HEK293 (cell line): Measurements from ENCODE around the gene COL6A2.

Source experiments
- CTCF ChIA-PET: fragments of 350-600 bp; formaldehyde crosslinking; extraction: SDS; loops from one replicate; lab custom pipeline; 2021; ENCODE audit warnings: antibody characterized with exemption; lab: Yijun Ruan, JAX
- POLR2A ChIA-PET: fragments of 300-600 bp; formaldehyde crosslinking; extraction: SDS; loops from one replicate; lab custom pipeline; 2020; ENCODE audit warnings: antibody characterized with exemption, inconsistent platforms; lab: Yijun Ruan, JAX
- H3K27ac ChIP-seq: fragments of 200-500 bp; sonication (Bioruptor generic); 2 replicates; pipeline ENCODE4 v1.5.1; 2014; ENCODE audit warnings: low read depth, low read length, control low read depth, inconsistent platforms; ENCODE audit errors: extremely low read depth
- H3K36me3 ChIP-seq, 2 experiments: fragments of 200-500 bp in 1 of 2; sonication (Bioruptor generic) in 1 of 2; 1 replicate in 1 of 2; 2 replicates in 1 of 2; pipeline ENCODE4 v1.5.1; 2014 to 2017; ENCODE audit warnings: inconsistent platforms in 2 of 2, low read length in 2 of 2; ENCODE audit not compliant: control insufficient read depth in 2 of 2, insufficient read depth in 1 of 2
- H3K4me1 ChIP-seq: fragments of 200-500 bp; sonication (Bioruptor generic); 2 replicates; pipeline ENCODE4 v1.5.1; 2014; ENCODE audit warnings: mild to moderate bottlenecking, low read length, inconsistent platforms; ENCODE audit not compliant: control insufficient read depth, insufficient read depth
- H3K4me3 ChIP-seq: 2 replicates; pipeline ENCODE4 v1.5.1; 2011; ENCODE audit warnings: low read depth, mild to moderate bottlenecking, control low read depth, low read length, moderate library complexity
- H3K9me3 ChIP-seq: fragments of 200-500 bp; sonication (Bioruptor generic); 2 replicates; pipeline ENCODE4 v1.5.1; 2014; ENCODE audit warnings: low read depth, low read length, inconsistent platforms; ENCODE audit not compliant: control insufficient read depth, insufficient read depth
- ATF2 ChIP-seq: fragments of 450-650 bp; formaldehyde crosslinking; IDR thresholded peaks from 2 replicates; pipeline ENCODE4 v1.5.1; 2016; ENCODE audit warnings: missing biosample characterization, missing genetic modification characterization, low read depth
- GLIS2 ChIP-seq: fragments of 450-650 bp; formaldehyde crosslinking; IDR thresholded peaks from 2 replicates; pipeline ENCODE4 v1.5.1; 2016; ENCODE audit warnings: missing biosample characterization, missing genetic modification characterization
- MYNN ChIP-seq: fragments of 450-650 bp; formaldehyde crosslinking; IDR thresholded peaks from 2 replicates; pipeline ENCODE4 v1.5.1; 2016; ENCODE audit warnings: missing biosample characterization, missing genetic modification characterization, borderline replicate concordance
- PRDM4 ChIP-seq: fragments of 450-650 bp; formaldehyde crosslinking; IDR thresholded peaks from 2 replicates; pipeline ENCODE4 v1.5.1; 2017; ENCODE audit warnings: missing biosample characterization, missing genetic modification characterization
- SETDB1 ChIP-seq: IDR thresholded peaks from one replicate; pipeline ENCODE4 v1.6.1; 2017; ENCODE audit warnings: mild to moderate bottlenecking, low read length, moderate library complexity, mixed read lengths; ENCODE audit not compliant: insufficient read length
- YY1 ChIP-seq: fragments of 450-650 bp; formaldehyde crosslinking; IDR thresholded peaks from 2 replicates; pipeline ENCODE4 v1.5.1; 2018; ENCODE audit warnings: missing biosample characterization, missing genetic modification characterization
- ZBTB7A ChIP-seq: fragments of 450-650 bp; formaldehyde crosslinking; IDR thresholded peaks from 2 replicates; pipeline ENCODE4 v1.5.1; 2016; ENCODE audit warnings: low read depth, missing biosample characterization, missing genetic modification characterization
- ZFP3 ChIP-seq: fragments of 450-650 bp; formaldehyde crosslinking; IDR thresholded peaks from 2 replicates; pipeline ENCODE4 v1.5.1; 2016; ENCODE audit warnings: low read depth, missing biosample characterization, missing genetic modification characterization
- ZNF155 ChIP-seq: fragments of 450-650 bp; formaldehyde crosslinking; IDR thresholded peaks from 2 replicates; pipeline ENCODE4 v1.5.1; 2016; ENCODE audit warnings: missing biosample characterization, missing genetic modification characterization
- ZNF239 ChIP-seq: fragments of 450-650 bp; formaldehyde crosslinking; IDR thresholded peaks from 2 replicates; pipeline ENCODE4 v1.5.1; 2016; ENCODE audit warnings: missing biosample characterization, missing genetic modification characterization
- ZNF549 ChIP-seq: fragments of 450-650 bp; IDR thresholded peaks from 2 replicates; pipeline ENCODE4 v1.5.1; 2018; ENCODE audit warnings: missing biosample characterization, missing genetic modification characterization, mild to moderate bottlenecking, inconsistent platforms, moderate library complexity
- ZNF610 ChIP-seq: fragments of 450-650 bp; formaldehyde crosslinking; IDR thresholded peaks from 2 replicates; pipeline ENCODE4 v1.5.1; 2016; ENCODE audit warnings: missing biosample characterization, missing genetic modification characterization, borderline replicate concordance
- ZNF776 ChIP-seq: fragments of 450-650 bp; formaldehyde crosslinking; IDR thresholded peaks from 2 replicates; pipeline ENCODE4 v1.5.0; 2017; ENCODE audit warnings: missing biosample characterization, missing genetic modification characterization, borderline replicate concordance
- TF ChIP-seq, protein P1 (sequence below): fragments of 450-650 bp; formaldehyde crosslinking; IDR thresholded peaks from 2 replicates; pipeline ENCODE4 v1.5.0; 2017; ENCODE audit warnings: missing biosample characterization, missing genetic modification characterization, borderline replicate concordance
- TF ChIP-seq, protein P2 (sequence below): fragments of 450-650 bp; formaldehyde crosslinking; IDR thresholded peaks from 2 replicates; pipeline ENCODE4 v1.5.1; 2016; ENCODE audit warnings: missing biosample characterization, missing genetic modification characterization
- TF ChIP-seq, protein P3 (sequence below): fragments of 450-650 bp; formaldehyde crosslinking; IDR thresholded peaks from 2 replicates; pipeline ENCODE4 v1.5.1; 2016; ENCODE audit warnings: missing biosample characterization, missing genetic modification characterization, borderline replicate concordance

The COL6A2 gene

GRCh38 chr21:46153247-46154154, 55.6 kb downstream of the COL6A2 start (continued):
- no peak for TF ChIP-seq ZNF776 (tag by site-specific recombination)
- TF ChIP-seq, all 188 proteins: peak for 15

DNA sequence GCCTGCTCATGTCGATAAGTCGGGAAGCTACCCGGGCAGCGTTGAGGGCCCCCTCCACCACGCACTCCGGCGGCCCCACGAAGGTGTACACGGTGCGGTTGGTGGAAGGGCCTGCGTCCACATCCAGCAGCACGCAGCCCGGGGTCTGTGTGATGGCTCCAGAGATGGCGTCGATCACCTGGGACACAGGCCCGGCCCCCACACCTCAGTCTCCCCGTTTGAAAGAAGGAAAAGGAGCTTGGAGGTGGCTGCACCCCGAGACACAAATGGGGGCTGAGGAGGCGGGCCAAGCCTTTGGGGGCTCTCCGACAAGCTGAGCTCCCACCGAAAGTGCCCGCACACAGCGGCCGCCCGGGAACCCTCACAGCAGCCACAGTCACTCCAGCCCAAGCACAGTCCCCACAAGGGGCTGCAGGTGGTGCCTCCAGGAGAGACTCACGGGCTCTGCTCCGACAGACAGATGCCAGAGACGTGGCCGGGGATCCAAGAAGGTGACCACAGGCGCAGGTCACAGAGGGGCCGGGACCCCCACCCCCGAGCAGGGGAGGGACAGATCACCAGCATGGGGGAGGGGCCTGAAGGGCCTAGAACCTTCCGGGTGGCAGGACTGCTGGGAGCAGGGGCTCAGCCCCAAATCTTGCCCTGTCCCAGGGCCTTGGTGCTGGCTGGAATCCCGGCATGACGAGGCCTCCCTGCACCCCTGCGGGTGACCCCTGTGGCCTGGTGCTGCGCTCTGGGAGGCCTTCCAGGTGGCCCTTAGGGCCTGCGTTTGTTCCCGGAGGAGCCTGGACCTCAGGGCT, 56.4 kb downstream of the COL6A2 start:
- ChIA-PET CTCF (interaction anchor here (0.6 to 2.1 kb wide), 8 partner anchors 11 to 181 kb away, joined by 3 to 39 read pairs (median 6); no protein-coding TSS in a partner anchor), POLR2A (no interaction called here)
- H3K4me1 ChIP-seq, result no peaks in the 10 kb centered on the region
- H3K4me3 ChIP-seq, result no peak overlapping the region
- TF ChIP-seq ZBTB7A (tag by site-specific recombination) (0 out of 2 replicates have a peak, but pooled peaks have one; percentile 31), ZNF549 (tag by site-specific recombination) (no peak), YY1 (tag by site-specific recombination) (no peak), GLIS2 (tag by site-specific recombination) (peak; percentile 42)
- TF ChIP-seq, protein P1, sequence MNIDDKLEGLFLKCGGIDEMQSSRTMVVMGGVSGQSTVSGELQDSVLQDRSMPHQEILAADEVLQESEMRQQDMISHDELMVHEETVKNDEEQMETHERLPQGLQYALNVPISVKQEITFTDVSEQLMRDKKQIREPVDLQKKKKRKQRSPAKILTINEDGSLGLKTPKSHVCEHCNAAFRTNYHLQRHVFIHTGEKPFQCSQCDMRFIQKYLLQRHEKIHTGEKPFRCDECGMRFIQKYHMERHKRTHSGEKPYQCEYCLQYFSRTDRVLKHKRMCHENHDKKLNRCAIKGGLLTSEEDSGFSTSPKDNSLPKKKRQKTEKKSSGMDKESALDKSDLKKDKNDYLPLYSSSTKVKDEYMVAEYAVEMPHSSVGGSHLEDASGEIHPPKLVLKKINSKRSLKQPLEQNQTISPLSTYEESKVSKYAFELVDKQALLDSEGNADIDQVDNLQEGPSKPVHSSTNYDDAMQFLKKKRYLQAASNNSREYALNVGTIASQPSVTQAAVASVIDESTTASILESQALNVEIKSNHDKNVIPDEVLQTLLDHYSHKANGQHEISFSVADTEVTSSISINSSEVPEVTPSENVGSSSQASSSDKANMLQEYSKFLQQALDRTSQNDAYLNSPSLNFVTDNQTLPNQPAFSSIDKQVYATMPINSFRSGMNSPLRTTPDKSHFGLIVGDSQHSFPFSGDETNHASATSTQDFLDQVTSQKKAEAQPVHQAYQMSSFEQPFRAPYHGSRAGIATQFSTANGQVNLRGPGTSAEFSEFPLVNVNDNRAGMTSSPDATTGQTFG (tag by site-specific recombination), result no peak
- no peaks in the 10 kb centered on the region for H3K9me3 ChIP-seq
- H3K27ac ChIP-seq, result no peak overlapping the region
- no peaks in the 10 kb centered on the region for H3K36me3 ChIP-seq

GRCh38 chr21:46154955-46155513, 57.1 kb downstream of the COL6A2 start:
- POLR2A ChIA-PET, result no interaction called here
- CTCF ChIA-PET, result interaction anchor here (0.6 kb wide), 1 partner anchor 293 kb away, joined by 4 read pairs; no protein-coding TSS in a partner anchor
- no peaks in the 10 kb centered on the region for H3K9me3 ChIP-seq
- no peaks in the 10 kb centered on the region for H3K4me1 ChIP-seq
- H3K36me3 ChIP-seq, result no peaks in the 10 kb centered on the region
- no peak overlapping the region for H3K27ac ChIP-seq
- no peak overlapping the region for H3K4me3 ChIP-seq
- TF ChIP-seq ATF2 (tag by site-specific recombination) (no peak), ZNF155 (no peak), ZNF610 (tag by site-specific recombination) (no peak), ZNF239 (tag by site-specific recombination) (no peak), MYNN (tag by site-specific recombination) (no peak), SETDB1 (no peak), PRDM4 (tag by site-specific recombination) (no peak), ZFP3 (no peak)
- TF ChIP-seq, protein P2, sequence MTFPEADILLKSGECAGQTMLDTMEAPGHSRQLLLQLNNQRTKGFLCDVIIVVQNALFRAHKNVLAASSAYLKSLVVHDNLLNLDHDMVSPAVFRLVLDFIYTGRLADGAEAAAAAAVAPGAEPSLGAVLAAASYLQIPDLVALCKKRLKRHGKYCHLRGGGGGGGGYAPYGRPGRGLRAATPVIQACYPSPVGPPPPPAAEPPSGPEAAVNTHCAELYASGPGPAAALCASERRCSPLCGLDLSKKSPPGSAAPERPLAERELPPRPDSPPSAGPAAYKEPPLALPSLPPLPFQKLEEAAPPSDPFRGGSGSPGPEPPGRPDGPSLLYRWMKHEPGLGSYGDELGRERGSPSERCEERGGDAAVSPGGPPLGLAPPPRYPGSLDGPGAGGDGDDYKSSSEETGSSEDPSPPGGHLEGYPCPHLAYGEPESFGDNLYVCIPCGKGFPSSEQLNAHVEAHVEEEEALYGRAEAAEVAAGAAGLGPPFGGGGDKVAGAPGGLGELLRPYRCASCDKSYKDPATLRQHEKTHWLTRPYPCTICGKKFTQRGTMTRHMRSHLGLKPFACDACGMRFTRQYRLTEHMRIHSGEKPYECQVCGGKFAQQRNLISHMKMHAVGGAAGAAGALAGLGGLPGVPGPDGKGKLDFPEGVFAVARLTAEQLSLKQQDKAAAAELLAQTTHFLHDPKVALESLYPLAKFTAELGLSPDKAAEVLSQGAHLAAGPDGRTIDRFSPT (tag by site-specific recombination), result no peak
- TF ChIP-seq, protein P3, sequence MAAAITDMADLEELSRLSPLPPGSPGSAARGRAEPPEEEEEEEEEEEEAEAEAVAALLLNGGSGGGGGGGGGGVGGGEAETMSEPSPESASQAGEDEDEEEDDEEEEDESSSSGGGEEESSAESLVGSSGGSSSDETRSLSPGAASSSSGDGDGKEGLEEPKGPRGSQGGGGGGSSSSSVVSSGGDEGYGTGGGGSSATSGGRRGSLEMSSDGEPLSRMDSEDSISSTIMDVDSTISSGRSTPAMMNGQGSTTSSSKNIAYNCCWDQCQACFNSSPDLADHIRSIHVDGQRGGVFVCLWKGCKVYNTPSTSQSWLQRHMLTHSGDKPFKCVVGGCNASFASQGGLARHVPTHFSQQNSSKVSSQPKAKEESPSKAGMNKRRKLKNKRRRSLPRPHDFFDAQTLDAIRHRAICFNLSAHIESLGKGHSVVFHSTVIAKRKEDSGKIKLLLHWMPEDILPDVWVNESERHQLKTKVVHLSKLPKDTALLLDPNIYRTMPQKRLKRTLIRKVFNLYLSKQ (tag by site-specific recombination), result no peak
